GM21390 (cell line): Measurements from ENCODE around the gene KCNG2.

Experiments used
- ATAC-seq: cut with Tn5 transposase; IDR thresholded peaks from one replicate; pipeline ENCODE4 v1.9.1; 2021; ENCODE audit not compliant: unreplicated experiment

Gene KCNG2

DNA sequence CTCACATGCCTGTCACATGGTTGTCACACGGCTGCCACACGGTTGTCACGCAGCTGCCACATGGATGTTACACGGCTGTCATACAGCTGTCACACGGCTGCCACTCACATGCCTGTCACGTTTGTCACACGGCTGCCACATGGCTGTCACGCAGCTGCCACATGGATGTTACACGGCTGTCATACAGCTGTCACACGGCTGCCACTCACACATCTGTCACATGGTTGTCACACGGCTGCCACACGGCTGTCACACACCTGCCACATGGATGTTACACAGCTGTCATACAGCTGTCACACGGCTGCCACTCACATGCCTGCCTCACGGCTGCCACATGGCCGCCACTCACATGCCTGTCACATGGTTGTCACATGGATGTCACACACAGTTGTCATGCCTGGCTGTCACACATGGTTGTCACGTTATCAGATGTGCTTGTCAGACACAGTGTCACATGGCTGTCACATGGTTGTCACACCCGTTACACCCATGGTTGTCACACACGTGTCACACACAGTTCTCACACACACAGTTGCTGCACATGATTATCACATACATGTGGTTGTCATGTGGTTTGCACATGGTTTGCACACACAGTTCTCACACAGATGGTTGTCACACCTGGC, 19.4 kb downstream of the KCNG2 start:
- no peak for ATAC-seq

DNA sequence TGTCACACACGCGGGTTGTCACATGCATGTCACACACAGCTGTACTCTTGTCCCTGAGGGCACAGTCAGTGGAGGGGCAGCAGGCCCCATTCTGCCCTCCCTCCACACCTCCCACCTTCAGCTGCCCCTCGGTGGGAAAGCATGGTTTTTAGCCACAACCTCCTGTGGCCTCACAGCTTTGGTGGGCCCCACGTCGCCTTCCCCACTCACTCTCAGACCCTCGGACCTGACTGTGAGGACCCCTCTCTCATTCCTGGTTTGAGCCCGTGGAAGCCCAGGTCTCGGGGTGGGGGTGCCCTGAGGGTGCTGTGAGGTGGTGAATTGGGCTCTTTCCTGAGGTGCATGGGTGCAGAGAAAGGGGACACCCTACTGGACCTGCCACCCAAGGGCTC, 19.9 kb downstream of the KCNG2 start:
- ATAC-seq, result no peak

DNA sequence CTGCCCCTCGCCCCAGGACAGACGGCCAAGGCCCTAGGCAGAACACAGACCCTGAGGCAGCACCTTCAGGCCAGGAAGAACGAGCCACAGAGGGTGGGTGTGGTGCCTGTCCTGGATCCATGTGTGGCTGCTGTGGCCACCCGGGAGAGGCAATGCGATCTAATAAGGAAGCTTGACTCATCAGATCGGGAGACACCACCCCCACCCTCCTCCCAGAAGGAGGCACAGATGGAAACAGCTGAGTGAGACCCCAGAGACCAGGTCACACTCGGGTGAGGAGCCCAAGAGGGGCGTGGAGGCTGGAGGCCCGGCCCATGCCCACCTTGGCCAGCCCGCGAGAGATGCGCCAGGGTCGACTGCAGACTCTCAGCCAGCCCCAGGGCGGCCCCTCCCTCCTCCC, 20.3 kb downstream of the KCNG2 start:
- no peak for ATAC-seq

DNA sequence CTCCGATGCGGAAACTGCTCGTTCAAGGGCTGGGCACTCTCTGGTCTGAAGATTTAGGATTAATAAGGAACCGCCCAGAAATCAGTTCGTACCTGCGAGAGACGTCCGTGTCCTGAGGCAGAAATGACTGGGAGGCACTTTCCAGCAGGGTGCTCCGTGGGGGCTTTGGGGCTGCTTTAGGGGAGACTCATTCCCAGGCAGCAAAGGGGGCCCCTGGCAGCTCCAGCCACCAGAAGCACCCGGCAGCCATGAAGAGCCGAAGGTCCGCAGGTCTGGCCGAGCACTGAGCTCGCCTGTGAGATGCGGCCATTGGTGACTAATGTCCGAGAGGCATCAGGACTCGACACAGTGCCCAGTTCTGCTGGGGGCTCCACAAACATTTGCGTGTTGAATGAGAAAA, 20.9 kb downstream of the KCNG2 start:
- no peak for ATAC-seq

DNA sequence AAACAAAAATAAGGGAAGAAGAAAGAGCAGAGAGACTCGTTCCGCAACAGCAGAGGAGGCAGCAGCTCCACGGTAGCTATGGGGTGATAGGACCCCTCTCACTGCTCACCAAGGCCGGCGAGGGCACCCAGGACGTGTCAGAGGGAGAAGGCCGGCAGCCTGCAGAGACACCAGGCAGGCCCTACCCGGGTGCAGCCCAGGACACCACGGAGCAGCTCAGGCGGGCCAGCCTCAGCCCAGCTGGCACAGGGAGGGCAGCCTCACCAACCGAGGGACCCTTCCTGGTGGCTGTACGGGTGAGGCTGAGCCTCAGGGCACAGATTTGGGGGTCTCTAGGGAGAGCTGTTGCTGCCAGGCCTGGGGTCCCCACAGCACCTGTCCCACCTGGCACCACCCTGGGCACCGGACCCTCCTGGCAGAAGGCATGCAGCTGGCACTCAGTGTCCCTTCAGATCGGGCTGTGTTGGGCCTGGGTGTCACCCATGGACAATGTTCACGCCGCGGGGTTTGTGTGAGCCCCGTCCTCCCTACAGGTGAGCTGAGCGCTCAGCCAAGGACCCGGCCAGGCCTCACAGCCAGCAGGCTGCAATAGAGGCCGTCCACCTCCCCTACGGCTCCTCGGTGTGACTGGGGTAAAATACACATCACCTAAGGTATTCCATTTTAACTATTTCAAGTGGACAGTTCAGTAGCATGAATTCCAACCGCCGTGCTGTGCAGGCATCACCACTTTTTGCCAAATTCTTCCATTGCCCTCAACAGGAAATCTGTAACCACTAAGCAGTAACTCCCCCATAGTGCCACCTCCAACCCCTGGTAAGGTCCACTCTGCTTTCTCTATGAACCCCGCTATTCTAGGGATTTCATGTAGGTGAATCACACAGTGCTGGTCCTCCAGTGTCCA, 21.6 kb downstream of the KCNG2 start:
- no peak for ATAC-seq

DNA sequence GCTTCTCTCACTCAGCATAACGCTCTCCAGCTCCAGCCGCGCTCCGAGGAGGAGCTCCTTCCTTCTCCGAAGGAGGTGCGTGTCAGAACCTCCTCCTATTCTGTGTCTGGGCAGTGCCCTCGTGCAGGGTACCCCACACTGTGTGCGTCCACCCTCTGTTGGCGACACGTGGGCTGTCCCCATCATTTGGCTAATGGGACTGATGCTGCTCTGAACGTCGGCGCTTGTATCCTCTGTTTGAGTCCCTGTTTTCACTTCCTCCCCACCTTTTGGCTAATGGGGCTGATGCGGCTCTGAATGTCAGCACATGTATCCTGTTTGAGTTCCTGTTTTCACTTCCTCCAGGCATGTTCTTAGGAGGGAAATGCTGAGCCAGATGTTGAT, 22.2 kb downstream of the KCNG2 start:
- peak; percentile 98 for ATAC-seq

DNA sequence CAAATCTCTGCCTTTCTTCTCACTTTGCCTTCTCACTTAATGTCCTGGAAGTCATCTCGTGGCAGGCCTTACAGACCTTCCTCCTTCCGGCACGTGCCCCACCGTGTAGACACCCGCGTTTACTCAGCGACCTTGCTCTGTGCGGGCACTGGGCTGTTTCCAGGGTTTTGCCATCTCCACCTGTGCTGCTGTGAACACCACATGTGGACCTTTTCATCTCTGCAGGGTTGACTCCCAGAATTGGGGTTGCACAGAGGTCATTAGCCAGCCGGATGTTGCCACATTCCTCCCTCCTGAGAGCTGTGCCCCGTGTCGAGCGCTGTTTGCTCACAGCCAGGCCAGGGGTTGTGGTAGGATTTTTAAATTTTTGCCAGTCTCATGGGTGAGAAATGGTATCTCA, 25.4 kb downstream of the KCNG2 start:
- no peak for ATAC-seq

DNA sequence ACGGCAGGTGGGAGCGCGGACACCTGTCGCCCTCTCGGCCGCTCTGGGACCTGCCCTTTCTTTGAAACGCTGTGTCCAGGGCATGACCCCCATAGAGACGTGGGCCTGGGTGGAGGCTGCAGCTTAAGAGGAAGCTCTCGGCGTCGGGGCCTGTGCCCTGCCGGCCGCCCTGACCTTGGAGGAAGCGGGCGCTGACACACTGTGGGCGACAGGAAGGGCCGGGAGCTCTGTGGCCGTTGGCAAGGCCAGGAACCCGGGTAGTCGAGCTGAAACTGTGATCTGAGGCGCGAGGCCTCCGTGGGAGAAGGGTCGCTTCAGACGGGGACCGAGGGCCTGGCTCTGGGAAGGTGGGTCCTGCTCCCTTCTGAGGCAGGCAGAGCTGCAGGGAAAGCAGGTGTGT, 28.2 kb downstream of the KCNG2 start:
- ATAC-seq, result no peak

DNA sequence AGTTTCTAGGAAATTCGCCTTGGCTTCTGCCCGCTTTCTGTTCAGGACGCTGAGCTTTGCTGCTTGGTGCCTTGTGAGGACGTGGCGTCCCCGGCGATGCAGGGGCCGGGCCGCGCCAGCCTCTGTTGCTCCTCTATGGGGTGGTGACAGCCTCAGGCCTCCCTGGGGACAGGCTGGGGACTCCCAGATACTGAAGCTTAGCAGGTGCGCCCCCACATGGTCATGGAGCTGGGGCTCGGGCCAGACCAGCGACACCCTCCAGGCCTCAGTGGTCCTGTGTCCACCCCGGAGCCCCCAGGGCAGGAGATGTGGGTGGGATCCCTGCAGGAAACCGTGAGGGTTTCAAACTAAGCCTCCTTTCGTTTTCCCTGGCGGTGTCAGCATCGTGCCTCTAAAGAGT, 29.2 kb downstream of the KCNG2 start:
- no peak for ATAC-seq

DNA sequence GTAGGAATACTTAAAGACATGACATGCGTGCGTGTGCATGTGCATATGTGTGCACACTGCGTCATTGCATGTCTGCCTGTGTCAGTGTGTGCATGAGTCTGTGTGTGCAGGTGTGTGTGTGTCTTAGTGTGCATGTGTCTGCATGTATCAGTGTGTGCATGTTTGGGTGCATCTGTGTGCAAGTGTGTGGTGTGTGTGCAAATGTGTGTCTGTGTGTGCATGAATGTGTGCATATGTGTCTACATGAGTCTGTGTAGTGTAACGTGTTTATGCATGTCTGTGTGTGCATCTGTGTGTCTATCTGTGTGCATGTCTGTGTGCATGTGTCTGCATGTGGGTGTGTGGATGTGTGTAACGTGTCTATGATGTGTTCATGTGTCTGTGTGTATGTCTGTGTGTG, 30.5 kb downstream of the KCNG2 start:
- no peak for ATAC-seq

DNA sequence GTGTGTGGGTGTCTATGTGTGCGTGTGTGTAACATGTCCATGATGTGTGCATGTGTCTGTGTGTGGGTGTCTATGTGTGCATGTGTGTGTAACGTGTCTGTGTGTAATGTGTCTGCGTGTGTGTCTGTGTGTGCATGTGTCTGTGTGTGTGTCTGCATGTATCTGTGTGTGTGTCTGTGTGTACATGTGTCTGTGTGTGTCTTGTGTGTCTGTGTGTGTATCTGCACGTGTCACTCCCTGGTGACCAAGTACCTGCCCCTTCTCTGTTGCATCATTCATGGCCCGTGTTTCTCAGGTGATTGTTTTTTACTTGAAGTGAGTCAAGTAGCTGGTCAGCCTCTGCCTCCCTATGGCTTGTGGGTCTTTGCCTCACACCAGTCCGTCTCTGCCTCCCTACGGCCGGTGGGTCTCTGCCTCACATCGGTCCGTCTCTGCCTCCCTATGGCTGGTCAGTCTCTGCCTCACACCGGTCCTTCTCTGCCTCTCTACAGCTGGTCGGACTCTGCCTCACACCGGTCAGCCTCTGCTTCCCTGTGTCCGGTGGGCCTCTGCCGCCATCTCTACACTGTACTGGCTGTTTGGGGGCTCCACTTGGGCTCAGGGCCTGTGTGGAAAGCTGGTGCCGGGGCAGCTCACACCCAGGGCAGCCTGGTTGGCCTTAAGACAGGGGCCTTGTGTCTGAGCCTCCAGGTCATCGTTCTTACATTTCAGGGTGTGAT, 31.6 kb downstream of the KCNG2 start:
- ATAC-seq, result no peak

DNA sequence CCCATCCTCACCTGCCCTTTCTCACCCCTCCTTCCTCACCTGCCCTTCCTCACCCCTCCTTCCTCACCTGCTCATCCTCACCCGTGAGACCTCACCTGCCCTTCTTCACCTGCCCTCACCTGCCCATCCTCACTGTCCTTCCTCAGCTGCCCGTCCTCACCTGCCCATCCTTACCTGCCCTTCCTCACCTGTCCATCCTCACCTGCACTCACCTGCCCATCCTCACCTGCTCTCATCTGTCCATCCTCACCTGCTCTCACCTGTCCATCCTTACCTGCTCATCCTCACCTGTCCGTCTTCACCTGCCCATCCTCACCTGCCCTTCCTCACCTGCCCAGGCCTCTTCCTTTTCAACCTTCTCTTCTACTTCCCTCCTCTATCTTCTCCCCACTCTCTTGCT, 34.4 kb downstream of the KCNG2 start:
- ATAC-seq, result no peak

DNA sequence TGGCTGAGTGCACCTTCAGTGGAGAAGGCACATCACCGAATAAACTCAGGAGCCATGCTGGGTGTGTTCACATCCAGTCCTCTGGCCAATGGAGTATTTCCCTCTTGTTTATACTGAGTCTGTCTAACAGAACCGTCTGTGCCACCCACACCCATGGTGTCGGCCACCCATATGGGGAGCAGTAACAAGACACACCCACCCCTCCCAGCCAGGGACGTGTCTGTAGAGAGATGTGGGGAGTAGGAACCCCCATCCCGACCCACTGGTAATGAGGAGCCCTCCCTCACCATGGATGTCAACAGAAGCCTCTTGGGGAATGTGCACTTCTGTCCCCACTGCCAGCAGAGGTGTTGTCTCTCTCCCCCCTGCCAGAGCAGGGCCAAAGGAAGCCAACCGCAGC, 37.1 kb downstream of the KCNG2 start:
- ATAC-seq, result no peak

DNA sequence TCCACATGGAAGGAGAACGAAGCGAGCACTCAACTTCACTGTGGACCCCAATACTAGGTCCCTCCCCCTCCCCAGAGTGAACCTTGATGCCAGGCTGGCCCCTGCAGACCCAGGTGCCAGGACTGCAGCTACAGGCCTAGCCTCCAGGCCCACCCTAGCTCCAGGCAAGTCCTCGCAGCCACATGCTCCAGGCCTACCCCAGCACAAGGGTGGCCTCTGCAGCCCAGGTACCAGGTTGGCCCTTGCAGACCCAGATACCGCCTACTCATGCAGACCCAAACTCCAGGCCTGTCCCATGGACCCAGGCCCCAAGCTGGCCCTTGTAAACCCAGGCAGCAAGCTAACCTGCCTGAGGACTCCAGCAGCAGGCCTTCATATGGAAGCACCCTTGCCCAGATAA, 44.2 kb downstream of the KCNG2 start:
- ATAC-seq, result no peak

DNA sequence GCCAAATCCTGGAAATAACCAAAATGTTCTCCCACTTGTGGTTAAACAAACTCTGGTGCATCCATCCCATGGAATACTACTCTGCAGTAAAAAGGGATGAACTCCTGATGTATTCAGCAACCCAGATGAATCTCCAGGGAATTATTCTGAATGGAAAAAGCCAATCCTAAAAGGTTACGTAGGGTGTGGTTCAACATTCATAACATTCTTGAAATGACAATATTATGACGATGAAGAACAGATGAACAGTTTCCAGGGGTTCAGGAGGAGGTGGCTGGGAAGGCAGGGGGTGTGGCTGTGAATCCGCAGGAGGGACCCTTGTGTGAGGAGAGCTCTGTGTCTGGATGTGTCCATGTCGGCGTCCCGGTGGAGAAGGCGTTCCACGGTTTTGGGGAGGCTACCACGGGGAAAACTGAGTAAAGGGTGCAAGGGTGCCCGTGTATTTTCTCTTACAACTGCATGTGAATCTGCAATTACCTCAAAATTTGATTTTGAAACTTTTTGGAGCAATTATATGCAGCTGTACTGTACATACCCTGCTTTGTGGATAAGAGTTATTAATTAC, 47.3 kb downstream of the KCNG2 start:
- ATAC-seq, result no peak

DNA sequence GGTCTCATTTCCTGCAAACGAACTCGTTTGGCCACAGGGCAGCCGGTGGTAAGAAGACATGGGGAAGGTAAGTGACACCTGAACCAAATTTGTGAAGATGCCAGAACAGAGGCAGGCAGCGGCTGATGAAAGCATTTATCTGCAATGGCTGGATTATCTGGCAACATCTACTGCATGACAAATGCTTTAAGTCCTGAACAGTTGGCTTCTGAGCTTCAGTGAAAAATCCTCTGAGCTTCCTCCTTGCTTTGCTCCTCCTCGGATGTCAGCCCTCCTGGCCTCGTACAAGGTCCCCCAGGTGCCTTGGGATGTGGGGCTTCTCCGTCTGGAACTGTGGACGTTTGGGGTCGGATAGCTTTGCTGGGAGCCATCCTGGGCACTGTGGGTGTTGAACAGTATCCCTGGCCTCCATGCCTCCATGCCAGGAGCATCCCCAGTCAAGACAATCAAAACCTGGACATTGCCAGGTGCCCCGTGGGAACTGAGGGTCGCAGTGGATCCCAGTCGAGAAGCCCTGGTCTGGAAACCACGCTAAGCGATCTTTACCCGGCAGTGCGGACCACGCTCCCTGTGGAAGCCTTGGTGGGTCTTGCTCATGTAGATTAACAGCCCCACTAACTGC, 49.3 kb downstream of the KCNG2 start:
- no peak for ATAC-seq

DNA sequence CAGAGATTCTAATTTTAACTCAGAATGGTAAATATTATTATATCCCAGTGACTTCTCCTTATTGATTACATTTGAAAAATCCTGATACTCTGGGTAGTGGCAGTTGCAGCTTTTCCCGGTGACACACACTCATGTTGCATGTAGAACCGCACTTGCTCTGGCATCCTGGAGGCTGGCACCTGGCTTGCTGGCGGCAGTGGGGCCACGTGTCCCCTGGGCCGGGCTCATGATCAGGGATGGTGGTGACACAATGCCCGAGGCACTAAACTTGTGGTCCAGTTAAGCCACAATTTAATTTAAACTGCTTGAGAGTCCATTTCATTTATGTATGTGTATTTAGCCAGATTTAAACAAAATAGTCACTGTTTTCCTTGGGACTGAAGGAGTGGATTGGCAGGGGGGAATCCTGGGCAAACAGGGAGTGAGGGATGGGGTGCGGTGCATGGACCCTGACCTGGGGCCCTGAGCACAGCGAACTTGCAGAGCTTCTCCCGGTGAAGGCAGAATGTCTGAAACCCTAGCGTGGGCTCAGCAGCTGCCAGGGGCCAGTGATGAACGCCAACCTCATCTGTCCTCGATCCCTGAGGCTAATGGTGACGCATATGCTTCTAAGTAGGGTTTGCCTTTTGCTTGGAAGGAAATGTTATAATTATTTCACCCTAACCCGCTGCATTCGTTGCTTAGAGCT, 50.0 kb downstream of the KCNG2 start:
- no peak for ATAC-seq

DNA sequence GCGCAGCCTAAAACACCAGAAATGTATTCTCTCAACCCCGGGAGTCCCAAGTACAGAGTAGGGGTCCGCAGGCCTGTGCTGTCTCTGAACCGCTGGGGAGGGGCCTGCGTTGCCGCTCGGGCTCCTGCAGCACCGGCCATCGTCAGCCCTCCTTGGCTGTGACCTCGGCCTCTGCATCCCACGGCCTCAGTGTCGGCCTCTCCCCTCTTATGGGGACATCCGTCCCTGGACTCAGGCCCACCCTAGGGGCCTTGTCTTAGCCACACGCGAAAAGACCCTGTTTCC, 50.5 kb downstream of the KCNG2 start:
- ATAC-seq, result no peak

DNA sequence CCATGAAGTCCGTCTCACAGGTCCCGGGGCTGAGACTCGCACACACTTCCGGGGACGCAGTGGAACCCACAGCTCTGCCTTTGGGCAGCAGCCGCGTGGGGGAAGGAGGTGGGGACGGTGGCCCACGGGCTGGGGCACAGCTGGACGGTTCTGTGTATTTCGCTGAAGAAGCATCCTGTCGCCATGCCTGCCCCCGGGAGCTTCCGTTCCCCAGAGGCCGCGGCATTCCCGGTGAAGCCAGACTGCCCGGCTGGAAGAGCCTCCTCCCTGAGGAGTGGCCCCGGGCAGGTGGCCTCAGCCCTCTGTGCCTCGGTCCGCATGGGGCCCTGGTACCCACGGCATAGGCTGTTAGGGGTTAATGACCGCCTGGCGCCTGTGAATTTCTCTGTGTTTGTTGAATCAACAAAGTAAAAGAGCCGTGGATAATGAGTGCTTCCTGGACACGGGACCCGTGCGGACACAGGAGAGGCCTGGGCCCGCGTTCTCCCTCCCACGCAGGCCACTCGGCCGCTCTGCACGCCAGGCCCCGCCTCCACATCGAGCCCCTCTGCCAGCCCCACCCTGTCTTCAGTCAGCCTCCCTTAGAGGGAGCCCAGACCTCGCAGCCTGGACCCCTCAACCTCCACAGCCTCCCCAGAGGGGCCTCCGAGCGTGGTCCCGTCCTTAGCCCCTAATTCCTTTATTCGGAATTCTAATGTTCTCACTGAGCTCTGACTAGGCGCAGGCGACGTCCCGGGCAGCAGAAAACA, 51.0 kb downstream of the KCNG2 start:
- ATAC-seq, result no peak
